Glutamatergic neuron (in vitro differentiated cells): ENCODE results near the gene POMT1. TPM values are rescaled to one million over a fixed set of nuclear protein-coding genes. Genes with fewer than 3 reads are reported as not detected.

ENCODE experiments used
- DNase-seq: peaks from one replicate; pipeline ENCODE4 v3.0.0; 2022
- H3K27ac Mint-ChIP-seq: one replicate; pipeline ENCODE4 v1.8.0; 2020; ENCODE audit warnings: mild to moderate bottlenecking, mixed read lengths, inconsistent platforms; ENCODE audit not compliant: unreplicated experiment
- H3K27me3 Mint-ChIP-seq: one replicate; pipeline ENCODE4 v1.8.0; 2020; ENCODE audit warnings: mild to moderate bottlenecking, moderate library complexity, mixed read lengths, inconsistent platforms; ENCODE audit not compliant: unreplicated experiment
- H3K36me3 Mint-ChIP-seq: one replicate; pipeline ENCODE4 v1.8.0; 2020; ENCODE audit warnings: mild to moderate bottlenecking, mixed read lengths, inconsistent platforms; ENCODE audit not compliant: unreplicated experiment
- H3K4me1 Mint-ChIP-seq: one replicate; pipeline ENCODE4 v1.8.0; 2020; ENCODE audit warnings: mild to moderate bottlenecking, low read depth, mixed read lengths, inconsistent platforms; ENCODE audit not compliant: unreplicated experiment
- H3K4me3 Mint-ChIP-seq: one replicate; pipeline ENCODE4 v1.8.0; 2020; ENCODE audit warnings: mild to moderate bottlenecking, mixed read lengths, inconsistent platforms; ENCODE audit not compliant: unreplicated experiment
- H3K9me3 Mint-ChIP-seq: one replicate; pipeline ENCODE4 v1.8.0; 2020; ENCODE audit warnings: mild to moderate bottlenecking, moderate library complexity, mixed read lengths, inconsistent platforms; ENCODE audit not compliant: unreplicated experiment
- total RNA-seq: library from RNA; stranded (reverse); fragmentation: NEBNext Ultra II Directional; extraction: Animal tissue kit (Norgen Biotek cat#: 25700); gene quantifications from one replicate; pipeline ENCODE4 v1.2.1, GENCODE V29; 2021; ENCODE audit not compliant: unreplicated experiment
- TF ChIP-seq, protein P1 (sequence below): fragments of 200-600 bp; sonication (generic); IDR thresholded peaks from one replicate; pipeline ENCODE4 v1.5.0; 2021; ENCODE audit not compliant: partially characterized antibody, unreplicated experiment

The POMT1 gene
- total RNA-seq, 1 donor from 2014 or later = 108 TPM

GRCh38 chr9:131484051-131484445 lies 18.7 kb upstream of the POMT1 start:
- Mint-ChIP-seq H3K27ac (peak overlapping the region; percentile 59), H3K9me3 (peaks cover 37% of the 10 kb centered on the region), H3K4me3 (no peak overlapping the region), H3K4me1 (peaks cover 46% of the 10 kb centered on the region), H3K27me3 (peaks cover 29% of the 10 kb centered on the region), H3K36me3 (no peaks in the 10 kb centered on the region)
- TF ChIP-seq, protein P1, sequence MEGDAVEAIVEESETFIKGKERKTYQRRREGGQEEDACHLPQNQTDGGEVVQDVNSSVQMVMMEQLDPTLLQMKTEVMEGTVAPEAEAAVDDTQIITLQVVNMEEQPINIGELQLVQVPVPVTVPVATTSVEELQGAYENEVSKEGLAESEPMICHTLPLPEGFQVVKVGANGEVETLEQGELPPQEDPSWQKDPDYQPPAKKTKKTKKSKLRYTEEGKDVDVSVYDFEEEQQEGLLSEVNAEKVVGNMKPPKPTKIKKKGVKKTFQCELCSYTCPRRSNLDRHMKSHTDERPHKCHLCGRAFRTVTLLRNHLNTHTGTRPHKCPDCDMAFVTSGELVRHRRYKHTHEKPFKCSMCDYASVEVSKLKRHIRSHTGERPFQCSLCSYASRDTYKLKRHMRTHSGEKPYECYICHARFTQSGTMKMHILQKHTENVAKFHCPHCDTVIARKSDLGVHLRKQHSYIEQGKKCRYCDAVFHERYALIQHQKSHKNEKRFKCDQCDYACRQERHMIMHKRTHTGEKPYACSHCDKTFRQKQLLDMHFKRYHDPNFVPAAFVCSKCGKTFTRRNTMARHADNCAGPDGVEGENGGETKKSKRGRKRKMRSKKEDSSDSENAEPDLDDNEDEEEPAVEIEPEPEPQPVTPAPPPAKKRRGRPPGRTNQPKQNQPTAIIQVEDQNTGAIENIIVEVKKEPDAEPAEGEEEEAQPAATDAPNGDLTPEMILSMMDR = no peak
- no peak for DNase-seq

DNA sequence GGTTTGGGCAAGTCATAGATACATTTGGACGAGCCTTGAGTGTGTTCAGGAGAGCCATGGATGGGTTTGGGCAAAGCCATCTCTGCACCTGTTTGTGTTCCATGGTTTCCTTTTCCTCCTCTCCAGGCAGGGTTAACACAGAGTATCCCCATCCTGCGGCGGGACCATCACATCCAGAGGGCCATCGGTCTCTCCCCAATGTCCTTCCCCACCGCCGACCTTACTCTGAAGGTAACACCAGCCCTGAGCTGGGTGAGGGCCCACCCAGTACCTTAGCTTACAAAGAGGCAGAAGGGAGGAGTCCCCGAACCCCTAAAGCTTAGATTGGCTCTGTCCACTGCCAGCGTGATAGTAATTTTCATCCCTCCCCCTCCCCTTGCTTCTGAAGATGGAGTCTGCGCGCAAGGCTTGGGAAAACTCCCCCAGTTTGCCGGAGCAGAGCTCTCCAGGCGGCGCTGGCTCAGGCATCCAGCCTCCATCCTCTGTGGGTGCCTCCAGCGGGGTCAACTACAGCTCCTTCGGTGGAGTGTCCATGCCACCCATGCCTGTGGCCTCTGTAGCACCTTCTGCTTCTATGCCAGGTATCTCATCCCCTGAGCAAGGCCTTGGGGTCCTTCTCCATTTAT lies 18.0 kb upstream of the POMT1 start:
- peaks cover 38% of the 10 kb centered on the region for H3K9me3 Mint-ChIP-seq

DNA sequence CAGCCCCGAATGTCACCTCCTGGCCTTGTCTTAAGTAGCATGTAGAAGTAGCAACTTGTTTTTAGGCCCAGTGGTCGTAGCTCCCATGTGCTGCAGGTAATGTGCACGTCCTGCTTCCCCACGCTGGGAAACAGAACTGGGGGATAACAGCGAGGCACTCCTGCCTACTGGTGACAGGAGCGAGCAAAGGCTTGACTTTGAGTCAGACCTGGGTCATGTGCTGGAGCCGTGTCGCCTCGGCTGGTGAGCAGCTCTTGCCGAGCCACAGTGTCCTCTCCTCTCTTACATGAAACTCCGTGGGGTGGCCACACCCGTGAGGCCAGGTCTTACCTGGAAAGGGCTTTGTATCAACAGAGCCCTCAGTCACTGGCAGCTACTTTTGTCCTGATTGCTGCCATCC lies 17.5 kb upstream of the POMT1 start:
- Mint-ChIP-seq H3K4me3 (no peak overlapping the region), H3K27ac (peak overlapping the region; percentile 59), H3K4me1 (peaks cover 46% of the 10 kb centered on the region), H3K9me3 (peaks cover 43% of the 10 kb centered on the region), H3K36me3 (no peaks in the 10 kb centered on the region), H3K27me3 (peaks cover 31% of the 10 kb centered on the region)
- no peak for DNase-seq
- TF ChIP-seq, protein P1 = no peak

More for the DNA sequence above, 18.0 kb upstream of the POMT1 start:
- peaks cover 31% of the 10 kb centered on the region for H3K27me3 Mint-ChIP-seq
- peak overlapping the region; percentile 56 for H3K27ac Mint-ChIP-seq
- peaks cover 46% of the 10 kb centered on the region for H3K4me1 Mint-ChIP-seq
- H3K36me3 Mint-ChIP-seq = no peaks in the 10 kb centered on the region
- TF ChIP-seq, protein P1 = no peak
- no peak for DNase-seq
- no peak overlapping the region for H3K4me3 Mint-ChIP-seq

DNA sequence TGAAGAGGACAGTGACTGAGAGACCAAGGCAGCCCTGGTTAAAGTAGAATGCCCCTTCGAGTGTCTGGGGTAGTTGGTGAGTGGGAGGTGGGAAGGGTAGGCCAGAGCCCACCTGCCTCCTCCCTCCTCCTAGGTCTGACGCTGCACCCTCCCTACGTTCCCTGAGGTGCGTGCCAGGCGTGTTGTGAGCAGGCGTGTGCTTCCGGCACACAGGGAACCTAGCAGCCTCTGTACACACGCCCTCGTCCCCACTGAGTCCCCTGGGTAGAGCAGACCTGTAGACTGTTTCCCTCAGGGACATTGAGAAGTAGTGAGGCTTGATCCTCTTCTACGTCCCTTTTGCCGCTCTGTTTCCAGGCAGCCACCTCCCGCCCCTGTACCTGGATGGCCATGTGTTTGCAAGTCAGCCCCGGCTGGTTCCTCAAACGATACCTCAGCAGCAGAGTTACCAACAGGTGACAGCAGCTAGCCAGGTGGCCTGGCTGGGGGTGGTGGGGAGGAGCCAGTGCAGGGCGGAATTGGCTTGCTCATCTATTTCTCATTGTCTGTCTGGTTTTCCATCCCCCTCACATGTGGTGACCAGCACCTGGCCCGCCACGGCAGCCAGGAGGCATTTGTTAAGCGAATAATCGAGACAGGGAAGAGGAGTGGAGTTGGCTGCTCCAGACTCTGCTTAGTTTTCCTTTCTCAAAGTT lies 16.8 kb upstream of the POMT1 start:
- Mint-ChIP-seq H3K27me3 (peaks cover 31% of the 10 kb centered on the region), H3K9me3 (peaks cover 47% of the 10 kb centered on the region), H3K36me3 (no peaks in the 10 kb centered on the region), H3K4me3 (no peak overlapping the region), H3K4me1 (peaks cover 48% of the 10 kb centered on the region), H3K27ac (peak overlapping the region; percentile 59)
- TF ChIP-seq, protein P1 = no peak
- no peak for DNase-seq

- Mint-ChIP-seq H3K4me1 (peaks cover 48% of the 10 kb centered on the region), H3K36me3 (peaks cover under 1% of the 10 kb centered on the region), H3K27ac (peak overlapping the region; percentile 89), H3K4me3 (no peak overlapping the region), H3K9me3 (peaks cover 49% of the 10 kb centered on the region), H3K27me3 (peaks cover 27% of the 10 kb centered on the region)
- TF ChIP-seq, protein P1 = no peak
- DNase-seq = no peak
These were observed 15.7 kb upstream of the POMT1 start for GRCh38 chr9:131487001-131487400.
